ENCODE results near the gene ERAP2.
"Not testable (repeated sequence)": the region's sequence is repeated elsewhere in the genome, so short reads cannot be mapped to it uniquely, and the experiment has no call there.

ERAP2 gene, protein sequence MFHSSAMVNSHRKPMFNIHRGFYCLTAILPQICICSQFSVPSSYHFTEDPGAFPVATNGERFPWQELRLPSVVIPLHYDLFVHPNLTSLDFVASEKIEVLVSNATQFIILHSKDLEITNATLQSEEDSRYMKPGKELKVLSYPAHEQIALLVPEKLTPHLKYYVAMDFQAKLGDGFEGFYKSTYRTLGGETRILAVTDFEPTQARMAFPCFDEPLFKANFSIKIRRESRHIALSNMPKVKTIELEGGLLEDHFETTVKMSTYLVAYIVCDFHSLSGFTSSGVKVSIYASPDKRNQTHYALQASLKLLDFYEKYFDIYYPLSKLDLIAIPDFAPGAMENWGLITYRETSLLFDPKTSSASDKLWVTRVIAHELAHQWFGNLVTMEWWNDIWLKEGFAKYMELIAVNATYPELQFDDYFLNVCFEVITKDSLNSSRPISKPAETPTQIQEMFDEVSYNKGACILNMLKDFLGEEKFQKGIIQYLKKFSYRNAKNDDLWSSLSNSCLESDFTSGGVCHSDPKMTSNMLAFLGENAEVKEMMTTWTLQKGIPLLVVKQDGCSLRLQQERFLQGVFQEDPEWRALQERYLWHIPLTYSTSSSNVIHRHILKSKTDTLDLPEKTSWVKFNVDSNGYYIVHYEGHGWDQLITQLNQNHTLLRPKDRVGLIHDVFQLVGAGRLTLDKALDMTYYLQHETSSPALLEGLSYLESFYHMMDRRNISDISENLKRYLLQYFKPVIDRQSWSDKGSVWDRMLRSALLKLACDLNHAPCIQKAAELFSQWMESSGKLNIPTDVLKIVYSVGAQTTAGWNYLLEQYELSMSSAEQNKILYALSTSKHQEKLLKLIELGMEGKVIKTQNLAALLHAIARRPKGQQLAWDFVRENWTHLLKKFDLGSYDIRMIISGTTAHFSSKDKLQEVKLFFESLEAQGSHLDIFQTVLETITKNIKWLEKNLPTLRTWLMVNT
- 105 to 258 (median 178) reads per million in 4 experiments for total RNA-seq

DNA sequence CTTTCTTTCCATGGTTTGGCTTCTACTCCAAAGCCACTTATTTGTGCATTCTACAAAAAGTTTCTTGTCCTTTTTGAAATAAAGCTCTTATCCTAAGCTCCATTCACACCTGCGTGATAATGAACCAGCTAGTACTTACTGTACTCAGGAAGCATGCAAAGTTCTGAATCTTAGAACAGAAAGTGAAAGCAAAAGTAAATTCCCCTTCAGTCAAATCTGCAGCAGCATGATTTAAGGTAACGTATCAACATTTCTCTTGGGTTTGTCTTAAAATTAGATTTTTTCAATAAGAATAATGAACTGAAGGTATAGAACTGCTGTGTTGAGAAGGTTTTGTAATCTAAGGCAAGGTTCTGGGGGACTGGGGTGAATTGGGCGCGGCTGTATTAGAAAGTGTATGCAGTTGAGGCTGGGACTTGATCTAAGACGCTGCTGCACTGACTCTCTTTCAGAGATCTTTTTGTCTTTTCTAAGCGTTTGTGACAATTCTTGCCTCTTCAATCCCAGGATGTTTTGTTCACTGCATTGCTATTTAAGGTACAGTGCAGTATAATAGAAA is at the start of gene ERAP2:
Gene ERAP2 (plus strand): TSS at position 209 of the 559 bp plus-strand sequence. CDS start 3,186 bp downstream, outside the sequence.
- no peak for DNase-seq

DNA sequence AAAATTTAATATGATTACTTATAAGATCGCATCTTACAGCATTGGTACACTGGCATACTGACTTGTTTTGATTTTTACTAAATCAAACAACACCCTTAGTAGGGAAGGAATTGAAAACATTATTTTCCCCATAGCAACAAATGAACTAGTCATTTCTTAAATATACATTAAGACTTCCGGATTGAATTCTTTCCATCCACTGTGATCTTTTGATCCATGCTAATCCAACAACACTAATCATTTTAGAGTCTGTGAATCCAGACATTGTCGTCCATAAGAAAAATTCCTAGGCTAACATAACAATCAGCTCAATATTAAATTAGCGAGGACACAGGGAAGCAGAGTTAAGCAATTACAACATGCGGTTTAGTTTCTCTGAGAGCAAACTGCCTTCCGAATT is 47.0 kb upstream of the ERAP2 start:
- DNase-seq, result no peak

DNA sequence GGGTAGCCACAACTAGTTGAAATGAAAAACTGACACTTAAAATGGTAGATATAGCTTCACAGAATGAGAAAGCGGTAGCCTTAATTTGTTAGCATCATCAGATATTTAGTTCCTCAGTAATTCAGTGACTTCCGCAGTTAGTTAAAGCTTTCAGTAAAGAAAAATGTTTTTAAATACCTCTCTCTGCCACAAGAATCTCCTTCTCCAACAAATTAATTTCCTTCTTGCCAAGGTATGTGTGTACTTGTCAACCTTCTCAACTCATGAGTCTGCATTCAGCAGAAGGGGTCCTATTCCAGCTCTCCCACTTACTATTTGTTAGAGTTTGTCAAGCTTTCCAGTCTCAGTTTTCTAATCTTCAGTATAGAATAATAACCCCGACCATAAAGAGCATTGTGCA is 42.3 kb upstream of the ERAP2 start:
- DNase-seq, result no peak

DNA sequence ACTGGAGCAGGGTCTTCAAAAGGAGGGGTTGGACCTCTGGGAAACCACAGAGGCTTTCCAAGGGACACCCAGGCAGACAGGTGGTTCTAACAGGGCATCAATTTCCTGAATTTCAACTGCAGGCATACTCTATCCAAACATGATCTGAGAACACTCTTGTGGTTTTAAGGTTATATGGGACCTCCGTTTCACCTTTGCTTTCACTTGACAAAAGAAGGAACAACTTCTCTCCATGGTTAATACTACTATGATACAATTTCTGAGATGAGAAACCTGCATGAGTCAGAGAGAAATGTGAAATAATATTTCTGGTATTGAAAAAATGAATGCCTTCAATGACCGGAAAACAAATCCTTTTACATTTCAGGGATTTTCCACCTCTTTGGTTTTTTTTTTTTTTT is 40.5 kb upstream of the ERAP2 start:
- DNase-seq, result no peak

DNA sequence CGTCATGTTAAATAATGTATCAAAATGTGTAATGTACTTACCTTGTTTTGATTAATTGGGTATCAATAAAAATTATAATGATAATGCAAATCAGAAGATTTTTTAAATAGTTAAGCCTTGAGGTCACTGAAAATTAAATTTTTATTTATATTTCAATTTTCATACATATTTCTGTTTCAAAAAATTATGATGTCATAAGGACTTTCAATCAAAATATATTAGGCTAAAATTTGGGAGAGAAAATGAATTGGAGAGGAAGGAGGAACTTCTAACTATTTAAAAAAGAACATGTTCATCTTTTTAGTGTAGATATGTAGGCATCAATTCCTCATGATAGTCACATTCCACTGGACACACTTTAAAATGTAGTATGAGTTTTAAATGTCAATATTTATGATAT is 39.5 kb upstream of the ERAP2 start:
- no peak for DNase-seq

DNA sequence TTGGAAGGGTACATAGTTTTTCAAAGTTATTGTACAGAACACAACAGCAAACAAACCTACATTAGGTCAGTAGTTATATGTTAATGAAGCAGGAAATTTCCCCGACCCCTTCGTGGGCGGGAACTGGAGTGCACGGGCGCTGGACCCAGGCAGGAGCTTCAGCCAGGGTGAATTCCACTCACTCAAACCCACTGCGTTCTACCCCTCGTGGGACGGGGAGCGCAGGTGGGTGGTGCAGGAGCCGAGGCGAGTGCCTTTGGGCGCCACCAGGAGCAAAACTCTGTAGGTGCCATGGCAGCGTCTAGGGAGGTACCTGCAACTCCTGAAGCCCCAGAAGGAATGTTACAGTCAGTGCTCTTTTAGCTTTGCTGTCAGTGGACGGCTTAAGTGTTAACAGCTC is 39.0 kb upstream of the ERAP2 start:
- no peak for DNase-seq

DNA sequence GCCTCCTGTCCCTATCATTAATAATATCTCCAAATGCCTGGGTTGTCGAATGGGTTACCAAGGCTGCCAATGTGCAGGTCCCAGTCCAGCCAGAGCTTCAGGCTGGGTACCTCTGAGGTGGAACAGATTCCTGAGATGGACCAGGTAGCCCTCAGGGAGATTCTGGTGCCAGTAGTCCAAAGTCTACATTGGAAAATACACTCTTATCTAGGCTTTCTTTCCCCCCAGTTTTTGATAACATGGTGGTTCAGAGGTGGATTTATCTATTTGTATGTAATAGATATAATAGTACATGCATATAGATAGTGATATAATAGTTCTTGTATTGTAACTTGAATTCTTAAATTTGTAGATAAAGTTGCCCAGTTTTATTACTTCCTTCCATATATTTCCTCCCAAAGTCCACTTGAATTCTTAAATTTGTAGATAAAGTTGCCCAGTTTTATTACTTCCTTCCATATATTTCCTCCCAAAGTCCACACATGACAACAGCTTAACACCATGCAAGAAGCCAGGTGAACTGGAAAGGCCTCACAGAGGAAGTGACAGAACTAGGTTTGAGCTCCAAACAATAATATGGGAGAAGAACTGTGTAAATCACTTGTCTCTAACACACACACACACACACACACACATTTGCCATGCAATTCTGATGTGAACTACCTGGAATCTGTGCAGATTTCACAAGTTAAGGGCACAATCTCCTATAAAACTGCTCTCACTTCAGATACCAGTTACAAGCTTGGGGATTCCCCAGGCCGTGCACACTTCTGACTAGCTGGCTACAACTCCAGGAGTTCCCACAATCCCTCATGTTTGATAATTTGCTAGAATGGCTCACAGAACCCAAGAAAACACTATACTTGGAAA is 37.9 kb upstream of the ERAP2 start:
- DNase-seq, result no peak

DNA sequence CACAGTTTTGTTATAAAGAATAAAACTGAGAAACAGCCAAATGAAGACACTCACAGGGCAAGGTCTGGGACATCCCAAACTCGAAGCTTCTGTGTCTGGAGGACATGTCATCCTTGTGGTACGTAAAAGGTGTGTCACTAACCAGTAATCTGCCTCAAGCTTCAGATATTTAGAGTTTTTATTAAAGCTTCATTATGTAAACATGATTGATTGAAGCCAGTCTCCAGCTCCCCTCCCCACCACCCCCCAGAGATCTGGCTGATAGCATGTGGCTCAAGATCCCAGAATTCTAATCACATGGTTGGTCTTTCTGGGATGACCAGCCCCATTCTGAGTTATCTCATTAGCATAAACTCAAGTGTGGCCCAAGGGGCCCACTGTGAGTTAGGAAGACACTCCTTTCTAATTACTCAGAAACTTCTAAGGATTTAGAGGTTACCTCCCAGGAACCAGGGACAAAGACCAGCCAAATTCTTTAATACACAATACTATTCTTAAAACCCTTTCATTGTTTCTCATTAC is 37.2 kb upstream of the ERAP2 start:
- DNase-seq, result no peak

DNA sequence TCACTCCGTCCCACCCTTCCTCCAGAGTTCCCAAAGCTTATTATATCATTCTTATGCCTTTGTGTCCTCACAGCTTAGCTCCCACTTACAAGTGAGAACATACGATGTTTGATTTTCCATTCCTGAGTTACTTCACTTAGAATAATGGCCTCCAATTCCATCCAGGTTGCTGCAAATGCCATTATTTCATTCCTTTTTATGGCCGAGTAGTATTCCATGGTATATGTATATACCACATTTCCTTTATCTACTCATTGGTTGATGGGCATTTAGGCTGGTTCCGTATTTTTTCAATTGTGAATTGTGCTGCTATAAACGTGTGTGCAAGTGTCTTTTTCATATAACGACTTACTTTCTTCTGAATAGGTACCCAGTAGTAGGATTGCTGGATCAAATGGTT is 34.4 kb upstream of the ERAP2 start:
- DNase-seq, result not testable (repeated sequence)

DNA sequence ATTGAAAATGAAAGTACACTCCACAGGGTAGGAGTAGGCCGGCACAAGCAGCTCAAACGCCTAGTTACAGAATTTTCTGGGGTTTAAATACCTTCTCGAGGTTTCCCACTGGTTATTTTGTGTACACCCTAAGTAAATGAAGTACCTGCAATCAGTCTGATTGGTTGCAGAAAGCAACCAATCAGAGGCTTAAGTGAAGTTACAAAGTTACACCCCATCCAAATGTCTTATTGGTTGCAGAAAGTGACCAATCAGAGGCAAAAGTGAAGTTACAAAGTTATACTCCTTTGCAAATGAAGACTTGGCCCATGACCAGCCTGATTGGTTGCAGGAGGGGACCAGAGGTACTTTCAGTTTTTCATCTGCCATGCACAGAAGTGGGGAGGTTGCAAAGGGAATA is 33.2 kb upstream of the ERAP2 start:
- no peak for DNase-seq

DNA sequence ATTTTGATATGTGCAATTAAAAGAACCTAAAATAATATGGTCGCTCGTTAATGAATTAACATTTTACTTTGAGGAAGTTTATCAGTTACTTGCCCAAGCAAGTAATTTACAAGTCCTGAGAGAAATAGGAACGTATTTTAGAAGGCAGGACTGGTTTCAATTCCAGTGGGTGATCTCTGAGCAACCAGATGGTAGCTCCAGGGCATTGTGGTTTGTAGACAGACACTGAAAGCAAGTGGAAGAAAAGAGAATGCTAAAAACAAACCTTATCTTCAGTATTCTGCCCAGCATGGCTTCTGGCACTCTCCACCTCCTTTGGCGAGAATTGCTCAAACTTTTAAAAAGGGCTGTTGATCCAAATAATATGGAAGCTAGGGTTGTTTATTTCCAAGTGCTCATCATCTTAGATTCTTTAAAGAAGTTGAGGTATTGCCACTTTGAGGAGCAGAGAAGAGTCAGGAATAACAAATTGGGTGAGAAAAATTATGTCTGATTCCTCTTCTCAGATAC is 31.8 kb upstream of the ERAP2 start:
- no peak for DNase-seq

DNA sequence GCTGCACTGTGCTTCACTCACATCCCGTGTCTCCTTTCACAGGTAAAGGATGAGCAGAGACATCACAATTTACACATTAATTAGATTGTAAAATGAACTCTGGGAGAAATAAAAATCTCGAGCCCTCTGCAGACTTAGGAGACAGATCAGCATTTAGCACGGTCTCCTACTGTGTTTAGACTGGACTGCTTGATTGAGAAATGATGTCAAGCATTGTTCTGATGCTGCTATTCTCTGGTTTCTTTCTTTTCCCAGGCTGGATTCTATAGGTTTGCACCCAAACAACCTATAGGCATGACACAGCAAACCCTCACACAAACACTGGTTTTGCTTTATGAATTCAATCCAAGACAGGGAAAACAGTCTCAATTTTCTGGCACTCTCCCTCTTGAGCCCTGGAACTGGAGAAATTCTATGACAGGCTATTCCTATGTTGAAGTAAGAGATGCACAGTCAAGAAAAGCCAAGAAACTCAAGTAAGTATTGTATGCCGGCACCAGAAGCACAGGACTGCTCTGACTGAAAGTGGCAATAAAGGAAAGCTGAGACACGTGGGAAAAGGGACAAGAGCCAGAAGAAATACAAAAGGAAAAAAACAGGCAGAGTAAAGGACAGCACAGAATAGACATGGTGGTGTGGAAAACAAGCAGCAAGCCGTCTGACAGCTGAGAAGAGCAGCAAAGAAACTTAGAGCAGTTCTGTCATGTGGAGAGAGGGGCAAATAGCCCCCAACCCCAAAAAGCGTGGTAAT is 24.8 kb upstream of the ERAP2 start:
- DNase-seq, result no peak

DNA sequence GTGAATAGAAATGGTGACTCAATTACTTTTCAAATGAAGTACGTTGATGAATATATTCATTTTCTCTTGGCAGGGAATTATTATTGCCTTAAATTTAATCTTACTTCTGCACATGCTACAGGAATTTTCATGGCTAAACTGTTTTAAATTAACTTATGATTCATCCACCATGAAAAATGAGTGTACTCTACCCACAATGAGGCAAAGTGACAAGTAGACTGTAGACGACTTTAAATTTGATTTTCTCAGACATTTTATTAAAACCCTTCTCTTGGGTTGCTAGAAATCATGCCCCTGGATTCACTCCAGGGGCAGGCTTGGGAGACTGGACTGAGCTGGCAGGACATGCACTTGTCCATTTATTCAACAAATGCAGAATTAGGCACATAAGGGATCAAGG is 23.5 kb upstream of the ERAP2 start:
- DNase-seq, result no peak

DNA sequence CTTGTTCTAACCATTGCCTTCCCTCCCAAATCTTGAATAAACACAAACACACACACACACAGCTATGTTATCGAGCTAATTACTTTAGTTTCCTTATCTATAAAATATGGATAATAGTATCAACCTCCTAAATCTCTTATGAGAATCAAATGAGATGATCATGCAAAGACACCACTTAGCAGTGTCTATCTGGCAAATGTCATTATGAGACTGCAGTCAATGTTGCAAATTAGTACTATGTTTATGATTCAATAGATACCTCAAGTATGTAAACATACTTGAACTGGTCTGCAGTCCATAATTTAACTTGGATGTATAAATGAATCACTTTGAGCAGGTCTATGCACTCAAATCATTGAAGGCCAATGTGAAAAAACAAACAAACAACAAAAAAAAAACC is 22.2 kb upstream of the ERAP2 start:
- DNase-seq, result no peak

DNA sequence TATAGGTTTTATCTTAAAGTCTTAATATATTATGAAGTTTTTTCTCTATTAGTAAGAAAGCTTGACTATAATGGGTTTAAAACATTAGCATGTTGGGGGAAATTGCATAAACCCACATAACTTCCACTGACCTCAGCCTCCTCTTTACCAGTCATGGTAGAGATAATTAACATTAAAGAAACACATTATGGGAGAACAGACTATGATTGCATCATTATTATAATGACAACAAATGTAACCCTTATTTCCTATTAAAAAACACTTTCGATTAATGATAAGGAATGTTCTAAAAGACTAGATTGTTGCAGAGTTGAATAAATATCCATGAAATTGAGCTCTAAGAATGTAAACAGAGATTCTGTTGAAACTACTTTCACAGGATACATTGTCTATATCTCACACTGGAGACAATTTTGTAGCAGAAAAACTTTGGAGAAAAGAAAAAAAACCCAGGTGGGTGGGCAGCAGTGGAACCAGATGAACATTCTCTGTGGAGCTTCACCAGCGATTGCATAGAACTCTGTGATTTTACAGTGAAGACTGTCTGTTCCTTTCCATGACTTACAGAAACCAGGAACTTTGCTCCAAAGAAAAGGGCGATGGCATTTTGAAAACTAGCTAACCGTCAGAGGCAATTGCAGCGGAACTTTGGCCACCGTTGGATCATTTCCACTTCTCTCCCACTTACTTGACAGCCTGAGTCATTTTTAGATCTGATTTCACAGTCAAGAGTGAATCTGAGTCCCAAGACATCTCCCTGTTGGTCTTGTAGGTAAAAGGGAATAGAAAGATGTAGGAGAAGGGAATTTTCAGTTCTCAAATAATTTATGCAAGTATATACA is 21.0 kb upstream of the ERAP2 start:
- no peak for DNase-seq

DNA sequence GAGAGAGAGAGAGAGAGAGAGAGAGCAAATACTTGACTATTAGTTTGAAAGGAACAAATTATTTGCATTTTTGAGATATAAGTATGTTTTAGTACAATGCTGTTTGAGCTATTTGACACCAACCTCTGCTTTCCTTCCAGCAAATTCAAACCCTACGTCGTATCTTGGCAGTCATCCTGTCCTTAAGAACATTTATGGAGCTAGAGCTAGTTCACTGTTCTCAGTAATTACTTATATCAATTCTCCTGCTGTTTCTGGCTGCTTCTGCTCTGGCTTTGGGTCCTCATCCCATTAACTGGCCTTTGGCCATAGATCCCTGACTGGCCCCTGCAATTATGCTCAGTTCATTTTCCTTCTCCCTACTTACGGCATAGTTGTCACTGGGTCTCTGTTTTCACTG is 19.9 kb upstream of the ERAP2 start:
- DNase-seq, result no peak

DNA sequence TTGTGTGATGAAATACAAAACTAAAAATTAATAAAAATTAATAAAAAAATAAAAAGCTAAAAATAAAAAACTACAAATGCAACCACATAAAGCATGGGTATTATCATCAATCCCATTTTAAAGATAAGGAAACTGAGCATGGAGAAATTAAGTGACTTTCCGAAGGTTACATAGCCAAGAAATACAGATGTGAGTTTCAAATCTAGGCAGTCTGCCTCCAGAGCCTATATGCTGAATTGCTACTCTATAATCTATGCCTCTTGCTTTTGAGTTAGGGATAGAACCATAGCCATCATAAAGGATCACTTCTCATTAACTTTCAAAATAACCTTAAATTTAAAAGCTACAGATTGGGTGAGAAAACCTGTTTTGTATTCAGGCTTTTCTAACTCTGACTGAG is 18.8 kb upstream of the ERAP2 start:
- DNase-seq, result no peak

DNA sequence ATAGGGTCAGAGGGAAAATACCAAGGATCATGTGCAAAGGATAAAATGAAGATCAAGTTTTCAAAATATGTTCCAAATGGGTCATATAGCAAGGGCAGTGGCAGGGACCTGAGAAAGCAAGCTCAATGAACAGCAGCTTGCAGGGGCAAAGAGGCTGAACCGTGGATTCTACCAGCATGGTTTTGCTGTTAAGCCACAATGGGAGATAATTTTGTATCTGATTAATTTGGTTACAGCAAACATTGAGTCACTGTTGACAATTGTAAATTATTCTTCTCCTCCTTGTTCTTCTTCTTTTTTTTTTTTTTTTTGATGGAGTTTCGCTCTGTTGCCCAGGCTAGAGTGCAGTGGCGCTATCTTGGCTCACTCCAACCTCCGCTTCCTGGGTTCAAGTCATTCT is 18.4 kb upstream of the ERAP2 start:
- DNase-seq, result no peak

DNA sequence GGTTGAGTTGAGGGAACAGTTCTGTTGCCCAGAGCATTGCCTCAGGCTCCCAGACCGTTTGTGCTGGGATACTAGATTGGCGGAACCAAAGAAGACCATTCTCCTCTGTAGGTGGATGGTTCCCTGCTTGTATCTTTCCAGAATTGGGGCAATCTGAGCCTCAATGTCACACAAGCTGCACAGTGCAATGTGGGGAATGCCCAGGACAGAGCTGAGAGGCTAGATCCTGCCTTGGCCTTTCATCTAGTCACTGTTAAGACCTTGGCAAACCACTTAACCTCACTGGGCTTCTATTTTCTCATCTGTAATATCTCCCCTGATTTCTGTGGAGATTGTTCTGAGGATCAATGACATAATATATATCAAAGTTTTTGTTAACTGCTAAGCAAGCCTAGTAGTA is 16.9 kb upstream of the ERAP2 start:
- DNase-seq, result no peak

DNA sequence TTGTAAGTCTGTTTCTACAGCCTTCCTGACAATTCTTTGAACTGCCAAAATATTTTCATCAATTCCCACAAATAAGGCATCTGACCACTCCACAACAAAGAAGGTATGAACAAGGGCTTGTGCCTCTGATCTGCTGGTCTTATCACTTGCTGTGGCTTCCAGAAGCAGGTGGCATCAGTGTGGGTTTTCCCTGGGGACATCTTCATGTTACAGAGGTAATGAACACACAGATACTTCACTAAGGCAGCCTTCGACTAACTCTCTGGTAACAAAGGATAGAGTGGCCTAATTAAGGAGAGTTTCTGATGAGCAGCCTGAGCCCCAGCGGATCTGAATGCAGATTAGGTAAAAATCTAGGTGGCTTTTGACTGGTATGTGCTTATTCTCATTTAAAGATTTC is 15.2 kb upstream of the ERAP2 start:
- DNase-seq, result no peak

All from effector CD8-positive, alpha-beta T cell (primary cell).